Central memory CD8-positive, alpha-beta T cell (primary cell): ENCODE data around the gene PEA15.

Experiments
- ATAC-seq: fragments of 150-1000 bp; cut with Tn5 transposase; replicated peaks from 2 replicates; pipeline ENCODE4 v1.10.0; 2022; ENCODE audit warnings: mild to moderate bottlenecking, moderate FRiP score, moderate number of reproducible peaks; ENCODE audit not compliant: poor library complexity, severe bottlenecking; ENCODE audit errors: extremely low read depth
- DNase-seq, 2 donors: peaks; one replicate each; pipeline ENCODE4 v3.0.0; 2021; ENCODE audit warnings: low spot score in 2 of 2
- H3K27ac Mint-ChIP-seq: one replicate; pipeline ENCODE4 v1.8.0; 2022; ENCODE audit warnings: low read depth, mild to moderate bottlenecking, moderate library complexity, mixed read lengths
- H3K27me3 Mint-ChIP-seq: one replicate; pipeline ENCODE4 v1.8.0; 2022; ENCODE audit warnings: mixed read lengths
- H3K36me3 Mint-ChIP-seq: one replicate; pipeline ENCODE4 v1.8.0; 2022; ENCODE audit warnings: mild to moderate bottlenecking, moderate library complexity, mixed read lengths; ENCODE audit not compliant: insufficient read depth
- H3K4me1 Mint-ChIP-seq: one replicate; pipeline ENCODE4 v1.8.0; 2022; ENCODE audit warnings: mixed read lengths
- H3K4me3 Mint-ChIP-seq: one replicate; pipeline ENCODE4 v1.8.0; 2022; ENCODE audit warnings: mild to moderate bottlenecking, moderate library complexity, mixed read lengths
- H3K9me3 Mint-ChIP-seq: one replicate; pipeline ENCODE4 v1.8.0; 2022; ENCODE audit warnings: mixed read lengths

PEA15 gene

DNA sequence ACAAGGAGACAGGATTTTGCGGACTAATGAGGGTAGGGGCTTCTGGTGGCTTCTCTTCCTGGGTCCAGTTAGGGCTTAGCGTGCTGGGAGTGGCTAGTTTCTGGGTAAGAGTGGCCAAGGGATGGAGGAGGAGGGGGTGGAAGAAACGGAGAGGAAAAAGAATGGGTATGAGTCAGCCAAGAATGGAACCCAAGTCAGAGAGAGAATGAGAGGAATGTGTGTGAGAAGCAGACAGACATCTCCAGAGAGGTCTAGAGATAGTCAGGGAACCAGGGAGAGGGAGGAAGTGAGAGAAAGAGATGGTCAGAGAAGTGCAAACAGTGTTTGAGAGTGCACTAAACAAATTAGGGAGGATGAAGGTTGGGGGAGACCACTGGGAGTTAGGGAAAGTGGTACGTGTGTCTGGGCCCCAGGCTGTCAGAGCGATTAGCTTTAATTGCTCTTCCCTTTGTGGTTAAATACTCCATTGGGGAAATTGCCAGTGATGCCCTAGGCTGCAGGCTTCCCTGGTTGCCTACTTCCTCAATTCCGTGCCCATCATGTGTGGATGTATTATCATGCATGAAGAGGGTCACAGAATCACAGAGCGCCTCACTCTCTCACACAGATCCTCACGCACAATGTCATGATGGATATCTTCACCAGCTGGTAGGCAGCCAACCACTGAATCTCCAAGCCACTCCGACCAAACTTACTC lies 1.4 kb downstream of the PEA15 start:
- Mint-ChIP-seq H3K4me1 (peaks cover 24% of the 10 kb centered on the region), H3K4me3 (peak overlapping the region; percentile 83), H3K27ac (peak overlapping the region; percentile 34), H3K9me3 (no peaks in the 10 kb centered on the region), H3K36me3 (peaks cover 8% of the 10 kb centered on the region), H3K27me3 (no peaks in the 10 kb centered on the region)
- no peak for ATAC-seq
- no peak for DNase-seq

DNA sequence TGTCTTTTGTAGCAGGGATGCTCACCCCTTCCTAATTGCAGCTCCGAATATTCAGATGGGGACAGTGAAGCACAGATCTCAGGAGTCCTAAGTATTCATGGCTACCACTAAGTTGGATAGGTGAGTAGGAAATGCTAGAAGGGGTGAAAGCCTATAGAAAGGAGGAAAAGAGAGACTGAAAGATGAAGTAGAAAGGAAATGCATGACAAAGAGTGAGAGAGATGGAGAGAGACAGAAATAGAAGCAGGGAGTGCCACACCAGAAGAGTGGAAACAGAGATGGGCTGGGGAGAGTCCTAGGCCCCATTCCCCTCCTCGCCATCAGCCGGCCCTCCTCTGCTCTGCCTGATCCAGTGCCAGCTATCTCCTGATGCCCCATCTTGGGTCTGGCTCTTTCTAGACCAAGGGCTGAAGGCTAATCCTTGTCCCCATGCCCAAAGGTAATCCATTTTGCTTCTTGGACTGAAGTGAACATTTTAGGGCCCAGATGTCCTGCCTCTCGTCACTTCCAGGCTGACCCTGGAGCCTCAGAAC lies 2.0 kb downstream of the PEA15 start:
- H3K4me1 Mint-ChIP-seq: peaks cover 24% of the 10 kb centered on the region
- ATAC-seq (no peak), DNase-seq (no peak)
- H3K36me3 Mint-ChIP-seq: peaks cover 6% of the 10 kb centered on the region
- H3K9me3 Mint-ChIP-seq: no peaks in the 10 kb centered on the region
- no peaks in the 10 kb centered on the region for H3K27me3 Mint-ChIP-seq
- H3K27ac Mint-ChIP-seq: peak overlapping the region; percentile 34
- peak overlapping the region; percentile 83 for H3K4me3 Mint-ChIP-seq

DNA sequence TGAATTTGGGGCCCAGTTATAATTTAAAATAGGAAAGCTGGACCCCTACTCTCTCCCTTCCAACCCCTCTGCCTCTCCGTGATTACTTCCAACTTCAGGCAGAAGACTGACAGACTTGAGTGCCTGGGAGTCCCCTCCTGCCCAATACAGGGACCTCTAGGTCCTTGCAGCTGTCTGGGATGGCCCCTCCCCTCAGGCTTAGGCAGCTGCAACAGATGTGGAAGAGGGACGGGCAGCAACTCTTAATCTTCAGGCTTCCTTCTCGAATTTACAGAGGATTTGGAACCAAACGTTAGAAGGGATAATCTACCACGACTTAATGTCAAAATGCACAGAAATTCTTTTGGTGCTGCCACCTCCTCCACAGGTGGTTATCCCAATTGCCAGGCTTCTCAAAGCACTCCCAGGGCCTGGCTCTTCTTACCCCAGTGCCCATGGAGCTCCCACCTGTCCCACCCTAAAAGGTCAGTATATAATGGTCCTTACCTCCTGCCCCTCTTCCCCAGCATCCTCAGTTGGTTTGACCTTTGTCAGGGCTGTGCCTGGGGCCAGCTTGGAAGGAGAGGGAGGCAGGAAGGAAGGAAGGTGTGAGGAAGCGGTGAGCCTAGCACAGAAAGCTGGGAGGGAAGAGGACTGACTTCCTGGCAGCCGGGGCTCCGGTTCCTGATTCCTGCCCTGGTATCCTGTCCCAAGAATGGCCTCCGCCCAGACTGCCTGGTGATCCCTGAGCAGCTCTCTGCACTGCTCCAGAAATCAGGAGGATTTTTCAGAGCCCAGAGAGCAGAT lies 2.8 kb downstream of the PEA15 start:
- Mint-ChIP-seq H3K27me3 (no peaks in the 10 kb centered on the region), H3K36me3 (peaks cover 6% of the 10 kb centered on the region), H3K9me3 (no peaks in the 10 kb centered on the region), H3K27ac (peak overlapping the region; percentile 34), H3K4me3 (no peak overlapping the region), H3K4me1 (peaks cover 24% of the 10 kb centered on the region)
- no peak for DNase-seq
- no peak for ATAC-seq

DNA sequence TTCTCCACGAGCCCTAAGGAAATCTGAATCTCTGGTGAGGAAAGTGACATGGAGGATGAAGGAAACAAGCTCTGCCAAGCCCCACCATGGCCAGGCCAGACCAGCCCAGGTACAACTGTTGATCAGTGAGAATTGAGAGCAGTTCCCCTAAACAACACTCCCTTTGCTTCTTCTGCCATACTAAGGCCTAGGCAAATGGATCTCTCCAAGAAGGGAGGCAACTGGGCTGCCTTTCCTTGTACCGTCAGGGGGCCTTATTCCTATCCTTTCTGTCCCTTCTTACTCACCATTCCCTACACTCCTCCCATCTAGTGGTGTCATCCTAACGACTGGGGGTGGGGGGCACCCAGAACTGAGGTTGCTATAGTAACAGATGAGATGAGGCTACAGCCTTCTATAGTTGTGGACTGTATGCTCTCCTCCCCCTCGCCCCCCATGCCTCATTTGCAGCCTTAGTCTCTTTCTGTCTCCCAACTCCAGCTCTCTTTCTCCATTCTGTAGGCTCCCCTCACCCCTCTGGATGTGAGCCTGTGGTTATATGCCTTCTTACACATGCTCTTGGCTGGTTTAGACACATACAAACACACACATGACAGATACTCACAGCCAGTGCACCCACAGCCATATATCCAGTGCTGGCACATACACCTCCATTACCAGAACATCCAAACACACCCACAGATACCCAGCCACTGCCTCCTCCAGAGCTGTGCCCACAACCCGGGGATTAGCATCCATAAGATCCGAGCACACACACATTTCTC lies 3.6 kb downstream of the PEA15 start:
- H3K4me1 Mint-ChIP-seq: peaks cover 24% of the 10 kb centered on the region
- no peaks in the 10 kb centered on the region for H3K9me3 Mint-ChIP-seq
- no peak overlapping the region for H3K4me3 Mint-ChIP-seq
- no peak for DNase-seq
- ATAC-seq: no peak
- H3K27ac Mint-ChIP-seq: peak overlapping the region; percentile 9
- peaks cover 6% of the 10 kb centered on the region for H3K36me3 Mint-ChIP-seq
- H3K27me3 Mint-ChIP-seq: no peaks in the 10 kb centered on the region

DNA sequence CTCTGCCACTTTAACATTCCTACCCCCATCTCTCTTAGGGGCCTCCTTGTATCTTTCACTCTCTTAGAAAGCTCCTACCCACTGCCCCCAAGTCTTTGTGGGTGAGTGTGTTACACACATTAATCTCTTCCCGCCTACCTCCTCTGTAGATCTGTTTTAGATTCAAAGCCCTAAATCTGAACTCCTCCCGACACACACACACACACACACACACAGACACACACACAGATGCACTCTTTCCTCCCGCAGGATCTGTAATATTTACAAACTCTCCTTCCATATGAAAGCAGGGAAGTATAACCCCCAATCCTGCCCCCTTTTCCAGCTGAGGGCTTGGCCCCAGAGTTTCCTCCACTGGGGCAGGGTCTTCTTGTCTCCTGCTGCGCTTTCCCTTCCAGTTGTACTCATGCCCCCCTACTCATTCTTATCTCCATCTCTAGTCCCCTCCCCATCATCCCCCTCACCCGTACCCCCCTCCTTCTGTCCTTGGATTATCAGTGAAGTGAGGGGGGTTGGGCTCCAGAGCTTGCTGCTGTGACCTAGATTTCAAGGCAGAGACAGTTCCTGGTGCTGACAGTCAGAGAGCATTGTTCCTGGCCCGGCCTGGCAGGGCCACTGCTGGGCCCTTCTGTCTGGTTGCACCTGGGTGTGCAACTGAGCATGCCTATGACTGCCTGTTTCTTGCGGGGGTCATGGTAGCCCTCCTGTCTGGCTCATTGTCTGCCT lies 4.3 kb downstream of the PEA15 start:
- Mint-ChIP-seq H3K36me3 (peaks cover 5% of the 10 kb centered on the region), H3K4me3 (no peak overlapping the region), H3K4me1 (peaks cover 24% of the 10 kb centered on the region), H3K9me3 (no peaks in the 10 kb centered on the region), H3K27ac (peak overlapping the region; percentile 9), H3K27me3 (no peaks in the 10 kb centered on the region)
- DNase-seq: no peak
- no peak for ATAC-seq

DNA sequence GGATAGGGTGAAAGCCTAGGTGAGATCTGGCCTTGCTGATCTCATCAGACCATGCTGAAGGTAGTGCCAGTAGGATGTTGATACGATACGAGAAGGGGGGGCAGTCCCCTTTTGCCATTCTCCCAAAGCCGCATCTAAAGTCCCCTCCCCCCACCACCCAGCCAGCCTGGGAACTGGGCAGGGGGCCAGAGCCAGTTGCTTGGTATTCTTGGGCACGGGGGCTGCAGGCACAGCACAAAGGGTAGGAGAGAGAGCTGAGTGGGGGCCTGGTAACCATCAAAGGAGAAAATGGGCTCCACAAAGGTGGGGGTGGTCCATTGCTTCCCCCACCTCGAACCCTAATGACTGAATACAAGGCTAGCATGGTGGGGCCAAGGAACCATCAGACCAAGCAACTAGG lies 5.4 kb downstream of the PEA15 start:
- ATAC-seq (no peak), DNase-seq (no peak)
- H3K9me3 Mint-ChIP-seq: no peaks in the 10 kb centered on the region
- H3K27me3 Mint-ChIP-seq: no peaks in the 10 kb centered on the region
- H3K4me3 Mint-ChIP-seq: no peak overlapping the region
- H3K36me3 Mint-ChIP-seq: peaks cover 1% of the 10 kb centered on the region
- peaks cover 24% of the 10 kb centered on the region for H3K4me1 Mint-ChIP-seq
- no peak overlapping the region for H3K27ac Mint-ChIP-seq

- no peak for DNase-seq
- Mint-ChIP-seq H3K9me3 (no peaks in the 10 kb centered on the region), H3K27ac (no peak overlapping the region), H3K4me1 (peaks cover 22% of the 10 kb centered on the region), H3K27me3 (no peaks in the 10 kb centered on the region), H3K36me3 (peaks cover 5% of the 10 kb centered on the region), H3K4me3 (no peak overlapping the region)
- no peak for ATAC-seq
These were observed 6.0 kb downstream of the PEA15 start for GRCh38 chr1:160211046-160211790.

DNA sequence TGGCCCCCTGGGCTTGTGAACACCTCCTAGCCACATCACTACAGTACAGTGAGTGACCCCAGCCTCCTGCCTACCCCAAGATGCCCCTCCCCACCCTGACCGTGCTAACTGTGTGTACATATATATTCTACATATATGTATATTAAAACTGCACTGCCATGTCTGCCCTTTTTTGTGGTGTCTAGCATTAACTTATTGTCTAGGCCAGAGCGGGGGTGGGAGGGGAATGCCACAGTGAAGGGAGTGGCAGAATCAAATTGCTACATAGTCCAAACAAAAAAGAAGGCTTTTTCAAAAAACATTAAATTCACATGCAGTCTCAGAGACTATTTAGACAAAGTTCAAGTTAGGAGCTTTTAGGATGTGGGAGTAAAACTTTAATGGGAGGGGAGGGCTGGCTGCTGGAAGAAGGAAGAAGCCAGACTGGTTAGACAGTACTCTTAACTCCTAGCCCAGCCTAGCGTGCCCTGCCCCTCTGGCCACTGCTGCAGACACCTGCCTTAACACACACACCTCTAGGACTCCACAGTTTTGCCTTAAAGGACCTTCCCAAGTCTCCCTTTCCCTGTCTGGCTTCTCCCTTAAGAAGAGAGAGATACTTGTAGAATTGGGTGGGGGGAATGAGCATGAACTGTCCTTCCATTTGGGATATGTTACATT lies 9.4 kb downstream of the PEA15 start:
- H3K27ac Mint-ChIP-seq: no peak overlapping the region
- H3K36me3 Mint-ChIP-seq: peaks cover 18% of the 10 kb centered on the region
- no peaks in the 10 kb centered on the region for H3K27me3 Mint-ChIP-seq
- no peak overlapping the region for H3K4me3 Mint-ChIP-seq
- peaks cover 5% of the 10 kb centered on the region for H3K4me1 Mint-ChIP-seq
- ATAC-seq (no peak), DNase-seq (no peak)
- H3K9me3 Mint-ChIP-seq: no peaks in the 10 kb centered on the region

DNA sequence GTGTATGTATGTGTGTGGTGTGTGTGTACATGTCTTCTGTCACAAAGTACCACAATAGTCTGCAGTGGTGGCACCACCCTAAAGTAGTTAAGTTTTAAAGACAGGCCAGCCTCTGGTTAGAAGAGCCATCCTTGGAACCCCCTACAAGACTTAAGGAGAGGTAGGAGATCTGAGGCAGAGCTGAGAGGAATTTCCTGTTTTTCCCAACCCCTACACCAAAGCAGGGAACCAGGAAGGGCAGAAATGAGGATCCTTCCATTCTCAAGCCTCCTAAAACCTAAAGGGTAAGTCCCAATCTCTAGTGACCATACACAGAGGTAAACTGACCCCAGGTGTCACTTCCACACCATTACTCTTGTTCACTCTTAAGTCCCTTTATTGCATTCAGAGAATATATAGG lies 11.1 kb downstream of the PEA15 start:
- no peak overlapping the region for H3K27ac Mint-ChIP-seq
- ATAC-seq (no peak), DNase-seq (no peak)
- no peak overlapping the region for H3K4me3 Mint-ChIP-seq
- no peaks in the 10 kb centered on the region for H3K27me3 Mint-ChIP-seq
- H3K36me3 Mint-ChIP-seq: peaks cover 27% of the 10 kb centered on the region
- H3K4me1 Mint-ChIP-seq: no peaks in the 10 kb centered on the region
- no peaks in the 10 kb centered on the region for H3K9me3 Mint-ChIP-seq

- Mint-ChIP-seq H3K27ac (no peak overlapping the region), H3K4me3 (no peak overlapping the region), H3K9me3 (no peaks in the 10 kb centered on the region), H3K27me3 (no peaks in the 10 kb centered on the region), H3K36me3 (peaks cover 36% of the 10 kb centered on the region), H3K4me1 (no peaks in the 10 kb centered on the region)
- no peak for ATAC-seq
- no peak for DNase-seq
These were observed 12.4 kb downstream of the PEA15 start for GRCh38 chr1:160217481-160218051.
